CD4-positive, alpha-beta T cell treated with Interleukin-15 for 1 hour (primary cell): ENCODE data around the gene SPATC1L.
A peak's percentile ranks its signal among the peaks of the same experiment; 100 is the strongest.

Source experiments
- DNase-seq: peaks from one replicate; pipeline ENCODE4 v3.0.0-alpha.2; 2020

SPATC1L gene

DNA sequence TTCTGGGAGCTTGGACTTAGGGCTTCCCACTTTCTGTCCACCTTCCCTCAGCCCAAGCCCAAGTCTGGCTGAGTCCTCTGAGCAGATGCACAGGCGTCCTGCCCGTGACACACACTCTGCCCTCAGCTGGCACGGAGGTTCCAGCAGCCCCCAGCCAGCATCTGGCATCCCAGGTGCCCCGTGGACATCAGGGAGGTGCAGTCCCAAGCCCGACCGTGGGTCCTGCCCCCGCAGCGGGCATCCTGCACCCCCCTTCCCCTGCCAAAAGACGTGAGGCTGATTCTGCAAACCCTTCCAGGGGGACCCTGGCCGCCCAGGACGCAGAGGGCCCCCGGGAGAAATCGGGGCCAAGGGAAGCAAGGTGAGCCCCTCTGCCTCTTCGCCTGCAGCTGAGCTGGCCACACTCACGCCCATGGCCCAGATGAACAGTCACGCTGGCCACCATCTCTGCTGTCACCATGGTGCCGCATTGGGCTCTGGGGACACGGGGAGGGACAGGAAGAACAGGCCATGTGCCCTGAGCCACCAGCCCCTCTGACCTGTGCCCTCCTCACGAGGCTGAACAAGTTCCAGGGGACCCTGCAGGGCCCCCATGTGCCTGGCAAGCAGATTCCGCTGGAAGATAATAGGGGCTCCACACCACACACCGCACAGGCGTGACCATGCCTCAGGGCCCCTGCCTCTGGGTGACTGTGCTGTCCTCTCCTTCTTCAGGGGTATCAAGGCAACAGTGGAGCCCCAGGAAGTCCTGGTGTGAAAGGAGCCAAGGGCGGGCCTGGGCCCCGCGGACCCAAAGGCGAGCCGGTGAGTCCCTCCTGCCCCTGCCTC lies 65.7 kb downstream of the SPATC1L start:
- DNase-seq, result peak; percentile 10

- peak; percentile 11 for DNase-seq
Measured at GRCh38 chr21:46117586-46118315, 66.5 kb downstream of the SPATC1L start.

- DNase-seq, result peak; percentile 12
Measured at GRCh38 chr21:46116776-46117585, 67.3 kb downstream of the SPATC1L start.

GRCh38 chr21:46116189-46116775 lies 68.0 kb downstream of the SPATC1L start:
- DNase-seq, result peak; percentile 12

- DNase-seq, result peak; percentile 5
Measured at GRCh38 chr21:46115441-46116188, 68.6 kb downstream of the SPATC1L start.

DNA sequence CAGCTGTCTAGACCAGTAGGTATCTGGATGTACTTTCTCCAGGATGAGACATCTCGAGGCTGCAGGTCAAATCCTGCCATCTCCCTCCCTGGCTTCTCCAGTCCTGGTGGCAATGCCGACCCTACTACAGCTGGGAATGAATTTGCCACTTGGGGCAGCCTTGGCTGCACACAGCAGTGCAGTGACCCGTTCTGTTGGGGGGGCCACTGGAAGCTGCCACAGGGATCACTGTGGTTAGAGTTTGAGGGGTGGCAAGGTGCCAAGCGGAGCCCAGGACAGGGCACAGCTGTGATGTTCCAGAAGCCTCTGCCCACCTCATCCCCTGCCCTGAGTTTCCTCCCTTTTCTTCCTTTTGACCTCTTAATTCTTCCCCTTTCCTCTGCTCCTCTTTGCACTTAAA lies 69.3 kb downstream of the SPATC1L start:
- DNase-seq, result peak; percentile 12

GRCh38 chr21:46113497-46114176 lies 70.6 kb downstream of the SPATC1L start:
- peak; percentile 9 for DNase-seq

DNA sequence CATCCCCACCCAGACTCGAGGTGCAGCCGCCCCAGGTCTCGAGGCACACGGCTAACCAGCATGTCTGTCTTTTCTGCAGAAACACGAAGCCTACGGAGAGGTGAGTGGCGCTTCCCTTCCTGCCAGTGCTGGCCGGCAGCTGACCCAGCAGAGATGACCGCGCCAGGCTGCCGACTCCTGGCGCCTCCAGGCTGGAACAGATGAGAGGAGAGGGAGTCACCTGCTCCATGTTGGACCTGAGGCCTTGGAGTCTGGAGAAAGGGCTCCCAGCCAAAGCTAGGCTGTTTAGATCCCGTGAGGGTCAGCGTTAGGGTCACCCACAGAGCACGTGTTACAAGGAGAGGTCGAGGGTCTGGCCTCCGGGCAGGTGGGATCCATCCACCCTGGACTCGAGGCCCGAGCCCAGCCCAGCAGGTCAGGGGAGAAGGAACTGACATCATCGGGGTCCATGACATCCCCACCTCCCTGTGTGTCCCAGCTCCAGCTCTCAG lies 71.5 kb downstream of the SPATC1L start:
- DNase-seq, result peak; percentile 15

- DNase-seq, result peak; percentile 13
Measured at GRCh38 chr21:46111857-46112724, 72.2 kb downstream of the SPATC1L start.

DNA sequence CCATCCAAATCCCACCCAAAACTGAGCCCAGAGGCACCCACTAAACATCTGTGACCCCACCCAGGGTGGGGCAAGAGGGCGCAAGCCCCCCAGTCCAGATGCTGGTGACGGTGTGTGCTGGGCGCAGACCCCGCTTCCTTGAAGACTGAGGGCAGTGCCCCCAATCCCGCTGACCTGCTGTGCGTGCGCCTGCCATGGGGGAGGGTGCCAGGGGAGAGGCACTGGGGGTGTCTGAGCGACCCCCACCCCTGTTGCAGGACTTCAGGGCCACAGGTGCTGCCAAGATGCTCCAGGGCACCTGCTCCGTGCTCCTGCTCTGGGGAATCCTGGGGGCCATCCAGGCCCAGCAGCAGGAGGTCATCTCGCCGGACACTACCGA lies 73.1 kb downstream of the SPATC1L start:
- peak; percentile 8 for DNase-seq
